ENCODE data around the gene RUFY3.
"Not testable (repeated sequence)": the region's sequence is repeated elsewhere in the genome, so short reads cannot be mapped to it uniquely, and the experiment has no call there.

The RUFY3 gene

DNA sequence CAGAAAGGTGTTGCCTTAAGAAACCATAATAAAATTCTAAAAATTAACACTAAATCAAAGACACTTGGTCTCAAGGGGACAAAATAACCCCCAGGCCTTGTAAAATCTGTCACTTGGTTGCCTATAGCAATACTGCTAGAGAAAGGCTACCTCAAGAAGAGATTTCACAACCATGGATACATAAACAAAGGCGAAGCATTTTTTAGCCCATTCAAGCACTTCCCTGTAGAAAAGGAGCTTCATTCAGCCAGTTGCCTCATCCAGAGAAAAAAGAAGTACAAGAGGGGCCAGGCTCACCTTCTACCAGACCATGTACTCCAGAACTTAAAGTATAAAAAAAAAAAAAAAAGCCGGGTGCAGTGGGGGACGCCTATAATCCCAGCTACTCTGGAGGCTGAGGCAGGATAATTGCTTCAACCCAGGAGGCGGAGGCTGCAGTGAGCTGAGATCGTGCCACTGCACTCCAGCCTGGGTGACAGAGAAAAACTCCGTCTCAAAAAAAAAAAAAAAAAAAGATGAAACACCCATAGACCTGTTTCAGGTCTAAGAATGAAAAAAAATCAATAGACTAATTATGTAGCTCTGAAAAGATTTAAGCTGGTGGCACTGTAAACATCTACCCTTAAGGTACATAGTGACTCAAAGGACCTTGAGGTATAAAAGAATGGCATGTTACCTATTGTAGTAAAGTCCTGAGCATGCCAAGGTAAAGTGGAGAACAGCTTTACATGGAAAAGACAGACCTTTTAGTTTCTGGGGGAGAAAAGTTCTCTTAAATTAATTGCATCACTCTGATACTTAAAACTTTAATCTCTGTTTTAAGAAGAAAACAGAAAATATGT lies 18.0 kb downstream of the RUFY3 start:
- no peak for DNase-seq

DNA sequence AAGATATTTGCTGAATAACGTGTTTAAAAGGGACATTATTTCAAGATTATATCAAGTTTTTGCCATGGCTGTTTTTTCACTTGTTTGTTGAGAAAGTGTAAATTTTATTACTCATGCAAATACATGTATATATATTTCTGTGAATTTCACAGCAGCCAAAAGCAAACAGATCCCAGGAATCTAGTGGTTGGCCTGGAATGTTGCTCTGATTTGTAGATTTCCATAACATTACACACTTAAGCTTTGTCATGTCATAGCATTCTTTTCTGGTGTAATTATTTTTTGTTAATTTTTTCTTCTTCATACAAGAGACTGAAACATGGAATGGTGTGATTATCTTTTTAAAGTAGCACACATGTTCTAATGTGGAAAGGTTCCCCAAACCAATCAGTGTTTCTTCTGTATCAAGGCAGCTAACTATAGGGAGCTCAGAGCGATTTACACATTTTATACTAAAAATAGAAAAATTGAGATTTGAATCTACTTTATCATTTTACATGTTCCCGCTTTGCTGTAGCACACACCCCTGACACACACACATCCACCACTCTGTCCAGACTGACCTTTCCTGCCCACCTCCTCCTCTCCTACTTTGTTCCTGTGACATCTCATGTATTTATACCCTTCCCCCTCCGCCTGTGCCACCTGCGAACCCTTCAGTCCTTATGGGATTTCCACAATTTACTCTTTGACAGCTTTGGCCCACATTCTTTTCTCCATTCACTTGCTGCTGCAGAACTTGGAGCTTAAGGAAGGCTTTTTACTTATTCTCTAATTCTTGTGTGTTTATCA lies 20.3 kb downstream of the RUFY3 start:
- no peak for DNase-seq

DNA sequence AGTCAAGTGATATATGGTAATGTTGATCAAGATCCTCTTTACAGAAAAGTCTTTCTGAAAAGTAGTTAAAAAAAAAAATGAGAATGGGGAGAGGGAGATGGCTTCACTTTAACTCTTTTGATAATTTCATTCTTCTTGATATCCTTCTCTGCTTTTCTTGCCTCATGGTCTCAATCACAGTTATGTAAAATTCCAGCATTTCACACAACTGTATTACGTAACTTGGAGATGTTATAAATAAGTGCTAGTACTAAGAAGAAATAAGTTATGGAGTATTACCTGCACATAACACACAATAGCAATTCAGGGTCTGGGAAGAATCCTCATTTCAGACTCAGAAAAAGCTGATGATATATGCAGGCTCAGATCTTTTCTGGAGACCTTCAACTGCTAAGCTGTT lies 22.0 kb downstream of the RUFY3 start:
- no peak for DNase-seq

DNA sequence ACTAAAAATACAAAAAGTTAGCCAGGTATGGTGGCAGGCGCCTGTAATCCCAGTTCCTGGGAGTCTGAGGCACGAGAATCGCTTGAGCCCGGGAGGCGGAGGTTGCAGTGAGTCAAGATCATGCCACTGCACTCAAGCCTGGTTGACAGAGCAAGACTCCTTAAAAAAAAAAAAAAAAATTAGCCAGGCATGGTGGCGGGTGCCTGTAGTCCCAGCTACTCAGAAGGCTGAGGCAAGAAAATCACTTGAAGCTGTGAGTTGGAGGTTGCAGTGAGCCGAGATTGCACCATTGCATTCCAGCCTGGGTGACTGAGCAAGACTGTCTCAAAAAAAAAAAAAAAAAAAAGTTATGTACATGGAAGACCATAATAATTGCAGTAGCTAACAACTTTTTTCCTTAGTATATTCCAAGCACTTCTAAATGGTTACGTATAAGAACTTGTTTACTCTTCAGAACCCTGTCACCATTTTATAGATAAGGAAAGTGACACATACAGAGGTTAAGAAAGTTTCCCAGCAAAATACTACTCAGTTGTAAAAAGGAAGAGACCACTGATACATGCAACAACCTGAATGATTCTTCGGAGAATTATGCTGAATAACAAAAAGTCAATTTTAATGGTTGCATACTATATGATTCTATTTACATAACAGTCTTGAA lies 24.5 kb downstream of the RUFY3 start:
- no peak for DNase-seq

DNA sequence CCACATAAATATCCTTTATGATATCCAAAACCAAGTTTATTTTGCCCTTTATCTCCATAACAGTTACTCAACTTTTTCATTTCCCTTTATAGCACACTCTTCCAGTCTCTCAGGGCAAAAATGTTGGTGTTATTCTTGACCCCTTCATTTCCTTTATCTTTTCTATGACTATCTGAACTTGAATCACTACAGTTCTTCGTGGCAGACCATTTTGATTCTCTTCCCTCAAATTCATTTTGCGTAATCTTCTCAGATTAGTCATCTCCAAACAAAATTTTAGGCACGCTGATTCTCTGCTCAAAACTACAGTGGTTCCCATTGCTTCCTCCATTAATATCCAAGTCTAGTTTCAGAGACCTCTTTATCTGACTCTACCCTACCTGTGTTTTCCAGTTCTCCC lies 26.1 kb downstream of the RUFY3 start:
- DNase-seq: no peak

DNA sequence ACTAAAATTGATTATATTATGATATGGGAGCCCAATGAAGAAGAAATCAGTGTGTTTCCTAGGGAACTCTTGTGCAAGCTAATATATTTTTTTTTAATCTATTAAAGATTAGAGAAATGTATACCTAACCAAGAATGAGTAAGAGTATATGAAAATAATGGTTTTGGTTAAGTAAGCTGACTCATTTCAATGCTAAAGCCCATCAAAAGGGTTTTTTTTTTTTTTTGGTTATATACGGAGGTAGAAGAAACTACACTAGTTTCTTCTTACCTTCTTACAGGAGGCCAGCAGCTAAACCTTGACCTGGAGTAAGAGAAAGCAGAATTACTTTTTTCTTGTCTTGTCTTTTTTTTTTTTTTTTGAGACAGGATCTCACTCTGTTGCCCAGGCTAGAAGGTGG lies 27.5 kb downstream of the RUFY3 start:
- DNase-seq: no peak

DNA sequence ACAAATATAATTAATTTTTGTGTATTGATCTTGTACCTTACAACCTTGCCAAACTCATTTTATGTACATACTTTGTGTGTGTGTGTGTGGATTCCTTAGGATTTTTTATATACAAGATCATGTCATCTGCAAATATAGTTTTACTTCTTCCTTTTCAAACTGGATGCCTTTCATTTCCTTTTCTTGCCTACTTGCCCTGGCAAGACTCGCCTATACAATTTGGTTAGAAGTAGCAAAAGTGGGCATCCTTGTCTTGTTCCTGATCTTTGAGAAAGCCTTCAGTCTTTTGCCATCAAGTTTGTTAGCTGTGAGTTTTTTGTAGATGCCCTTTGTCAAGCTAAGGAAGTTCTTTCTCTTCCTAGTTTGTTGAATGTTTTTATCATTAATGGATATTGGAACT lies 30.5 kb downstream of the RUFY3 start:
- DNase-seq: no peak

DNA sequence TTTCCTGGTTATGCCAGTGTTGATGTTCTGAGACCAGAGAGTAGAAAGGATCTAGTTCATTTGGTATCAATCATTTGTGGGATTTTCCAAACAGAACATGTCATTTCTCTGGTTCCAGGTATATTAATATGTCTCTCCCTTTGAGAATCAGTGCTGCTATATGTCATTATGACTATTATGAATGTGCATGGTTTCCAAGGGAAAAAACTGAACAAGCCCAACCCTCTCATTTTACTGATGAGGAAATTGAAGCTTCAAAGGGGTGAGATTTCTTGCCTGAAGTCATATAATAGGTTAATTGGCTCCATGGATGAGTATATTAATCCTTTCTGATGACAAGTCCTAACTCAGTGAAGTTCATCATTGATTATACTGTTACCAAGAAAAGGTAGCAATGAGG lies 31.9 kb downstream of the RUFY3 start:
- no peak for DNase-seq

DNA sequence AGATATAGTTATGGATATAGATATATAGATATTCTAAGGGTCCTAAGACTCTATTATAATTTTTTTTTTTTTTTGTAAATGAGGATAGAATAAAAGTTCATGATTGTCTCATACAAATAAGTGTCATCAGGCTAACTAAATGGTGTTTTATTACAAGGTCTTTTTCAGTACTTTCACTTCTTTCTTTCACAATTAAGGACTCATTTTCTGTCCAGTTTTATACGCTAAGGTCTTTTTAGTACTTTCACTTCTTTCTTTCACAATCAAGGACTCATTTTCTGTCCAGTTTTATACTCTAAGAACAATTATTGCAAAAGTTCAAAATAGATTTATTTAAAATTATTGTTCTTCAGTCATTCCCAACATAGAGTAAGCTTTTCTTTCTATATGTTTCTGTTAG lies 32.7 kb downstream of the RUFY3 start:
- DNase-seq: no peak

DNA sequence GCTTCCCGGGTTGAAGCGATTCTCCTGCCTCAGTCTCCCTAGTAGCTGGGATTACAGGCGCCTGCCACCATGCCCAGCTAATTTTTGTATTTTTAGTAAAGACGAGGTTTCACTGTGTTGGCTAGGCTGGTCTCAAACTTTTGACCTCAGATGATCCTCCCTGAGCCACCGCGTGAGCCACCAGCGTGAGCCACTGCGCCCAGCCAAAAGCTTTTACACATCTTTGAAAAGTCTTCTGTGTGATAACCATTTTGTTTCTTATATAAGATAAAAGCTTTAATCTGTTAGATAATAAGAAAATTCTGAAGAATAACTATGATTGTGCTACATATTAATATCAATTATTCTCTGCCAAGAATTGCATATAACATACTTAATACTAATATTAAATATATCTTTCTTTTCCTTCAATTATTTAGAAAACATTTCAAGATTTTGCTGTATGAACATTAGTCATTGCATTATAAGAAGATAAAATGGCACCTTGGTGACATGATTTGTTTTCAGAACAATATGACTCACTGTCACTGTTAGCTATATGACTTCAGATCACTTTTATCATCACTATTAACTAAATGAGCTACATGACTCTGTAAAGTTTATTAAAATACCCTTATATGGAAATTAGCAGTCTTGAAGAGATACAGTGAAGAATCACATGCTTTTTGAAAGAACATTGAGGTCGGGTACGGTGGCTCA lies 33.4 kb downstream of the RUFY3 start:
- DNase-seq: no peak

DNA sequence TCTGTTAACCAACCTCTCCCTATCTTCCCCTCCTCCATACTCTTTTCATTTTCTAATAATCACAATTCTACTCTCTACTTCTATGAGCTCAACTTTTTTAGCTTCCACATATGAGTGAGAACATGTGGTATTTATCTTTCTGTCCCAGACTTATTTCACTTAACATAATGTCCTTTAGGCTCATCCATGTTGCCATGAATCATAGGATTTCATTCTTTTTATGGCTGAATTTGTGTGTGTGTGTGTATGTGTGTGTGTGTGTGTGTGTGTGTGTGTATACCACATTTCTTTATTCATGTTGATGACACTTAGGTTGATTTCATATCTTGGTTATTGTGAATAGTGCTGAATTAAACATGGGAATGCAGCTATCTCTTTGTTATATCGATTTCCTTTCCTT lies 37.4 kb downstream of the RUFY3 start:
- no peak for DNase-seq

DNA sequence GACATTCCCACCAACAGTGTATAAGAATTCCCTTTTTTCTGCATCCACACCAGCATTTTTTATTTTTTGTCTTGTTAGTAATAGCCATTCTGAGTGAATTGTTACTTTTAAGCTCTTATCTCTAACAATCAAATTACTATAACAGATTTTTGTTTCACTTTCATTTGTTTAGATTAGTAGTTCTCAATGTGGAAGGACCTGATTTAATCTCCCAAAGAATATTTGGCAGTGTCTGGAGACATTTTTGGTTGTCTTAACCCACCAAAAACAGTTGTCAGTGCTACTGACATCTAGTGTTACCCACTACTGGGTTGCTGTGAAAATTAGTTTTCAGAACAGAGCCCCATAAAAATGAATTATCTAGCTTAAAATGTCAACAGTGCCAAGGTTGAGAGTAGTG lies 37.9 kb downstream of the RUFY3 start:
- no peak for DNase-seq

DNA sequence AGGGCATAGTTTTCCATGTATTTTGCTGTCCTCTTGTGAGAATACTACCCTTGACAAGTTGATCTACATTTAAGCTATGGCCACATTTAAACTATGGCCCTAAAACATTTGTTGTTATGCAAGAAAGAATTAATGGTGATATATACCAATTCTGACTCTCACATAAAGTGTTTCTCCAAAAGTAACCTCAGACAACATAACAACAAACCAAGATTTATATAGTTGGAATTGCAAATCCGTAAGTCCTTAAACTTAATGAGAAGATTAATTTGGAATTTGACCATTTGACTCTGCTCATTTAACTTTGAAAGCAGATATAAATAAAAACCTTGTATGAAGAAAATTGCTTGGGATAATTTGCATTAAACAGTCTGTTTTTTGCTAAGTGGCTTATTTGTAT lies 38.9 kb downstream of the RUFY3 start:
- no peak for DNase-seq

DNA sequence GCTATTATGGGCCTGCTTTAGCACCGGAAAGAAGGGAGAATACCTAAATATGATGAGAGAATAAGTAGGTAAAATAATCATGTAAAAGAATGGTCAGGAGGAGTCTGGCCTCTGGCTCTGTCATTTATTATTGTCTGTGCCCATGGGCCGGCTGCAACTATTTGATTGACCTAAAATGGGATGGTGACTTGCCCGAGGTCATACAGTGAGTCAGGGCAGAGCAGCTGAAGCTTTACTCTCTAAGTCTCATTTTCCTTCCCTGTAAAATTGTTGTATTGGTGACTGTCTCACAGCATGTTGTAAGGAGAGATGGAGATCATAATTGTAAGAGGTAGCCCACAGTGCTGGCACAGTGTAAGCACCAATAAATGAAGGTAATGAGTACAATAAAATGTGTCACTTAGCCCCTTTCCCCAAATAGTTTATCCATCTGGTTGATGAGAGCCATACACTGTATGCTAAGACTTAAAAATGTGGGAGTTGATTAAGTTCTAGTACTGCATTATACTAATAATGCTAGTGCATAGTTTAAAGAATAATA lies 39.6 kb downstream of the RUFY3 start:
- DNase-seq: no peak

DNA sequence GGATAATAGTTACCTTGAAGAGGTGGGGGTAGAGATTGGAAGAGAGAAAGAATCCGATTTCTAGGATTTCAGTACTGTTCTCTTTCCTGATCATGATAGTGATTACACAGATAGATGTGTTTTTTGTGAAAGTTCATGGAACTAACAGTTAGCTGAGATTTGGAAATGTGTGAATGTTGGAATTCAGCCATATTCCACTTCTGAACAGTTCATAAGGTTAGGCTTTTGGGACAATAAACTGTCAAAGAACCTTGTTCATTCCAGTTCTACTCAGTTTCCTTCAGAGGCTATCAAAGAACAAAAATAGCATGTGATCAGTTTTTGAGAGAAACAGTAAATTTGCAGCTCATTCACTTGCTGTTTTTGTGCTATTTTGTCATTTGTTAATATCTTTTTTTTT lies 43.6 kb downstream of the RUFY3 start:
- DNase-seq: no peak

DNA sequence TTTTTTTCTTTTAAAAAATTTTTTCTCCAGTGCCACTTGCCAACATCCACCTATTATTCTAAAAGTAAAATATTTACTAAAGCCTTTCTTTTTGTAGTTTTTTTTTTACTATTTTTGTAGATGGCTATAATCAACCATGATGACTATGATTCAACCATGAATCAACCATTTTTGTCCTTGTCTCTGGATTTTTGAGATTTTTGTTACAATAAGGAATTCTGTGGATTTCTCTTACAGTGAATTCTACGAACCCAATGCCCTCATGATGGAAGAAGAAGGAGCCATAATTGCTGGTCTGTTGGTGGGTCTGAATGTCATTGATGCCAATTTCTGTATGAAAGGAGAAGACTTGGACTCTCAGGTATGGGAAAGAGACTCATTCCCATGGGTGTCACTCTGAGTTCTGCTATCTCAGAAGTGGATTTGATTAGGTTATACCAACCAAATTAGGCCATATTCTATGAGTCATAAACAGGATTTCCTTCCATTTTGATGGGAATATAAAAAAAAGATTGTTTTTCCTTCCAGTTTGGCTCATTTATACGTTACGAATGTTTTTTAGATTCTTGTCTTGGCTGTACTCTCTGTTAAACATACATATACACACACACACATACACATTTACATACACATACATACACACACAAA lies 46.7 kb downstream of the RUFY3 start:
- DNase-seq: no peak

DNA sequence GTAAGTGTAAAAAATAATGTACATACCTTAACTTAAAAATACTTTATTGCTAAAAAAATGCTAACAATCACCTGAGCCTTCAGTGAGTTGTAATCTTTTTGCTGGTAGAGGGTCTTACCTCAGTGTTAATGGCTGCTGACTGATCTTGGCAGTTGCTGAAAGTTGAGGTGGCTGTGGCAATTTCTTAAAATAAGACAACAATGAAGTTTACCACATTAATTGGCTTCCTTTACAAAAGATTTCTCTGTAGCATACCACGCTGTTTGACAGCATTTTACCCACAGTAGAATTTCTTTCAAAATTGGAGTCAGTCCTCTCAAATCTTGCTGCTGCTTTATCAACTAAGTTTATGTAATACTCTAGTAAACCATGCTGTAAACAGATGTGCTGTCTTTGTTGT lies 47.6 kb downstream of the RUFY3 start:
- not testable (repeated sequence) for DNase-seq

DNA sequence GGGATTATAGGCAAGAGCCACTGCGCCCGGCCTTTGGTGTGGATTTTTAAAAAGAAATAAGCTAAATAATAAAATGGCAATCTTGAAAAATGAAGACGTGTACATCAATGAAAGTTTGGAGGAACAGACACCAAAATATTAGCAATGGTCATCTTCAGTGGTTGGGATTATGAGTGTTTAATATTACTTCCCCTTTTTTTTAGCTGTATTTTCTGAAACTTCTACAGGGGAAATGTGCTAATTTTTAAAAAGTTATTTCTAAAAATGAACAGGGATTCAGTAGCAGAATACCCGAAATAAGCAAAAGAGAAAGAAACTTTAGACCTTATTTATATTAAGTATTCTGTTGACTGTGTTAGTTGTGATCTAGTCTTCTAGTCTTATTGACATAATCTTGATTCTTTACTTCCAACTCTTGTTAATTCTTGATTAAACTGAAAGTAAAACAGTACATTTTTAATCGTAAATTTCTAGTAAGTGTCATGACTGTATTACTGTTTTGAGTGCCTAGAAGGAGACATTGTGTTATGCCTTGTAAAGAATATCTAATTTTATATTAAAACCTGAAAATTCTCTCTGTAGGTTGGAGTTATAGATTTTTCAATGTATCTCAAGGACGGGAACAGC lies 51.3 kb downstream of the RUFY3 start:
- DNase-seq: no peak

DNA sequence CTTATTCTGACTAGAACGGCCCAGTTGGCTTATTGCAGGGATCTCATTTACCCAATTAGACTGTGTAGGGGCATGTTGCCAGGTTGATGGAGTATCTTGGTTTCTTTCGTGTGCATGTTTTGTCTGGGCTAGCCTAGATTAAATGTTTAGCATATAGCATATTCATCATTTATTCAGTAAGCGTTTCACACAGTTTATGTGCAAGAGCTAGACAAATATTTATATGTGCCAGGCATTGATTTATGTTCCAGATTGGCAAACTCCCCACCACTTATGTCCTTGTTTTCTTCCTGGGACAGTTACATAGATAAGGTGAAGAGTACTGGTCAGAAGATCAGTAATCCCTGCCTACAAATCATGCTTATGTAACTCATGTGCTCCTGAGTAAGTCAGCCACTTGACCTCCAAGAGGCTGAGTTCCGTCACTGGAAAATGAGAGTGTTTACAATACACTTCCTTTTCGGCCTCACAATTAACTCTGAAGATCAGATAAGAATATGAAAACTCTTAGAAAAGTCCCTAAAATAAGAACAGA lies 57.2 kb downstream of the RUFY3 start:
- DNase-seq: no peak

DNA sequence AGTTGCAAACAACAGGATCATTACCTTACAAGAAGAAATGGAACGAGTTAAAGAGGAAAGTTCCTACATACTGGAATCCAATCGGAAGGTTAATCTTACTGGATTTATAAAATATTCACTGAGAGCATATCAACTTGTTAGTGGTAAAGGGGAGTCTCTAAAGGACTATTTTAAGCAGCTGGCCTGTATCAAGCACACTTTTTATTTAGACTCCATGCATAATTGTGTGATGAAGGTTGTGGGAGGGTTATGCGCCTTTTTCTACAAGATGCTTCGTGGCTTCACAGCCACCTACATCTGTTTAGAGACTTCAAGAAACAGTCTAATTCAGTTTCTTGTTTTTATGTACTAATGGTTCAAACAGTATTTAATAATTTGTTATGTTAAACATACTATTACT lies 61.3 kb downstream of the RUFY3 start:
- DNase-seq: no peak

DNA sequence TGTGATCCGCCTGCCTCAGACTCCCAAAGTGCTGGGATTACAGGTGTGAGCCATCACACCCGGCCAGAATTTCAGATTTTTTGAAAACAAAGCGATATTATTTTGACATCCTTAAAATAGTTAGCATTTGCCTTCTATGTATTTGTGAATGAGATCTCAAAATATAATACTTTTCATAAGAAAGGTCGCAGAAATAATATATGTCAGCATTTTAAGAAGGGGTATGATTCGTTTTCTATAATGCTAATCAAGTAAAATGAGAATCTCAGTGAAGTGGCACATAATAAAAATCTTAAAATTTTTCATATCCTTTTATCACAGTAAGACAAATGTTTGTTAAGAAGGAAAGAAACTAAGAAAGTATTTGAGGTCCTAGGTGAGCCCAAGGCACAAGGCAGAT lies 65.7 kb downstream of the RUFY3 start:
- DNase-seq: no peak

DNA sequence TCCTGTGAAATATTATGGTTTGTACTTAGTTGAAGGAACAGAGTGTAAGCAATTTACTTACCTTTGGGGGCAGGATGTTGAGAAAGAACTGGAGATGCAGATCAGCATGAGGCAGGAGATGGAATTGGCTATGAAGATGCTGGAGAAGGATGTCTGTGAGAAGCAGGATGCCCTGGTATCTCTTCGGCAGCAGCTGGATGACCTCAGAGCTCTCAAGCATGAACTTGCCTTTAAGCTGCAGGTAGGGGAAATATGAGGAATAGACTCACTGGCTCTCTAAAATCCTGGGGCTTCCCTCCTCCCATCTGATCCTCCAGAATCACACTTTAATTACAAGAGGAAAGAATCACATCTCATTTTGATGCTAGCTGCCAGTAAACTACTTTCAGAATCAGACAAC lies 67.0 kb downstream of the RUFY3 start:
- no peak for DNase-seq
